Stimulated activated CD8-positive, alpha-beta memory T cell treated with anti-CD3 and anti-CD28 coated beads, Interleukin-4, amount 100 ng/mL, for 24 hours (primary cell): Measurements from ENCODE around the gene ANXA1.
A peak's percentile ranks its signal among the peaks of the same experiment; 100 is the strongest.

Experiments
- DNase-seq: peaks from one replicate; pipeline ENCODE4 v3.0.0-alpha.2; 2020; ENCODE audit warnings: low read depth

The ANXA1 gene, protein sequence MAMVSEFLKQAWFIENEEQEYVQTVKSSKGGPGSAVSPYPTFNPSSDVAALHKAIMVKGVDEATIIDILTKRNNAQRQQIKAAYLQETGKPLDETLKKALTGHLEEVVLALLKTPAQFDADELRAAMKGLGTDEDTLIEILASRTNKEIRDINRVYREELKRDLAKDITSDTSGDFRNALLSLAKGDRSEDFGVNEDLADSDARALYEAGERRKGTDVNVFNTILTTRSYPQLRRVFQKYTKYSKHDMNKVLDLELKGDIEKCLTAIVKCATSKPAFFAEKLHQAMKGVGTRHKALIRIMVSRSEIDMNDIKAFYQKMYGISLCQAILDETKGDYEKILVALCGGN

GRCh38 chr9:73151653-73152542 is at the start of gene ANXA1:
ANXA1 (plus strand) TSS chr9:73151865; CDS start chr9:73158536, 6,671 bp downstream.
- DNase-seq = no peak

DNA sequence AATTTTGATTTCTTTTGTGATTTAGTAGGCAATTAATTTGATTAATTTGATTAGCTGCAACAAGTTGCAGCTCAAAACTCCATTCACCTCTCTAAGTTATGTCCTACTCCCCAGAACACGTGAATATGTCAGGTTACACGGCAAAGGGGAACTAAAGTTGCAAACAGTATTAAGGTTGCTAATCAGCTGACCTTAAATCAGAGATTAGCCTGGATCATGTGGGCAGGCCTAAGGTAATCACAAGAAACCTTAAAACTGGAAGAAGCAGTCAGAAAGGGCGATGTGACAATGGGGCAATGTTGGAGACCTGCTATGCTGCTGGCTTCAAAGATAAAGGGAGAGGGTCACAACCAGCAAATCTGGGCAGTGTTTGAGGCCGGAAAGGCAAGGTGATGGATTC is 47.3 kb upstream of the ANXA1 start:
- no peak for DNase-seq

GRCh38 chr9:73104921-73105320 is 46.7 kb upstream of the ANXA1 start:
- no peak for DNase-seq

DNA sequence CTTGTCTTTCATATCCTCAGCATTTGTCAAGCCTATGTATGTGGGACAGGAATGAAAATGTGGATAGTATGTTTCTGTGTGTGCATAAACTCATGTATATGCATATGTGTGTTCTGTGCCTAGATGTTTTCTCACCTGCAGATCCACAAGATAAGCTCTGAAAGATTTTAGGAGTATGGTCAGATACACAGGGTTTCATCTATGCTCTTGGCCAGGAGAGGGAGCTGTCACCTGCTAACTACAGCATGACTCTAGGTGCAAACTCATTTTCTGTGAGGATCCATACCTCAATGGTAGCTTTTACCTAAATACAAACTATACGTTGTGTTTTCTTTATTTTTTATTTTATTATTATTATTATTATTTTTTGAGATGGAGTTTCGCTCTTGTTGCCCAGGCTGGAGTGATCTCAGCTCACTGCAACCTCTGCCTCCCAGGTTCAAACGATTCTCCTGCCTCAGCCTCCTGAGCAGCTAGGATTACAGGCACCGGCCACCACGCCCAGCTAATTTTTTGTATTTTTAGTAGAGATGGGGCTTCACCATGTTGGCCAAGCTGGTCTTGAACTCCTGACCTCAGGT is 44.1 kb upstream of the ANXA1 start:
- peak; percentile 31 for DNase-seq

- DNase-seq = no peak
These were observed 37.6 kb upstream of the ANXA1 start for GRCh38 chr9:73114058-73114457.

DNA sequence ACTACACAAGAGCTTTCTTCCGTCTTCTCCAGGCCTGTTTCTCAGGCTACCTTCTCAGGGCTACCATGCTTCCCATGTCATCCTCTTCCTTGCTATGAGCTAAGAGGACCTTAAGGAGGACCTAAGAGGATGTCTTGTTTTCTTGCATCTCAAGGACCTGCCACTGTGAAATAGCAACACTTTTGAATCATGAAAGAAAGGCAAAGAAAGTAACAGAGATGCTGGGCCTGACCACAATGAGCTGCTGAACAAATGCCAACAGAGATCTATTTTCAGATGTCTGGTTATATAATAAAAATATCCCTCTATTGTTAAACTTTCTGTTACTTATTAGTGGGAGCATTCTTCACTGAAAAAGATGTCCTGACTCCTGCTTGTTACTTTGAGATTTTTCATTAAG is 36.7 kb upstream of the ANXA1 start:
- DNase-seq = no peak

GRCh38 chr9:73116031-73116430 is 35.6 kb upstream of the ANXA1 start:
- no peak for DNase-seq

GRCh38 chr9:73116880-73117279 is 34.8 kb upstream of the ANXA1 start:
- no peak for DNase-seq

- DNase-seq = no peak
These were observed 33.4 kb upstream of the ANXA1 start for GRCh38 chr9:73118286-73118685.

GRCh38 chr9:73118898-73119554 is 32.6 kb upstream of the ANXA1 start:
- DNase-seq = no peak

DNA sequence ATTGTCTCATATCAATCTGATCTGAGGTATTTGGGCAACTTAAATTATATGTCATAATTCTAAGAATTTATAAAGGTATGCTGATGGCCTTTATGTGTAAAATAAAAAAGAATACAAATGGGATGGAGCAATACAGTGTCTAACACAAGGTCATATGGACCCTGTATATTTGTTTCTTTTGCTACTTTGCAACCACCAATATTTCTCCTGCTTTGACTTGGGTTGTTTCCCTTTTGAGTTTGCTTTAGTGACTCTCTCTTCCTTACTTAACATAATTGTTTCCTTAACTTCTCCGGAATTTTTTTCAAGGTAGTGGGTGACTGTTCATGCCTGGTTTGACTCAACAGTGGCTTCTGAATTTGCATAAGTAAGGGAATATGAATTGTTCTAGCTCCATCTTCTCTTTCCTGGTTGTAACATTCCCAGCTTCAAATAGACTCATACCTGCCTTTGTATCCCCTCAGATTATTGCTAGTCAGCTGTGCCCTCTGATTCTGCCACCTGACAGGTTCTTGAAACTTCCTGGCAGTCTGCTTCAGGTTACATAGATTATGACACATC is 30.2 kb upstream of the ANXA1 start:
- no peak for DNase-seq

DNA sequence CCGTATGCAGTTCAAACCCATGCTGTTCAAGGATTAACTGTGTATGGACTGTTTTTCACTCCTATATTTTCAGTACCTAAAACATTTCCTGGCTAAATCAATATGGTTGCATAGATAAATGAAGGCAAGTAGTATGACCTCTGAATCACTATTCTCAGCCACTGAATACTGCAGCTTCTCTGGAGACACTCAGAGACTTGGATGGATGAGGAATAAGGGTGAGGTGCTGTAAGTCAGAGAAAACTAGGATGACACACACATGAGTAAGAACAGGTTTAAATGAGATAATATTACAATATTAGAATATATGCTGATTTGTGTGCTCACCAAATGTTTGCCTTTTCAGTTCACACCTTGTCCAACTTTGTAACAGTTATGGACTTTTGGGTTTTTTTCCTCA is 26.0 kb upstream of the ANXA1 start:
- no peak for DNase-seq

- DNase-seq = no peak
These were observed 21.6 kb upstream of the ANXA1 start for GRCh38 chr9:73129941-73130685.

- DNase-seq = no peak
These were observed 20.2 kb upstream of the ANXA1 start for GRCh38 chr9:73131461-73131860.

DNA sequence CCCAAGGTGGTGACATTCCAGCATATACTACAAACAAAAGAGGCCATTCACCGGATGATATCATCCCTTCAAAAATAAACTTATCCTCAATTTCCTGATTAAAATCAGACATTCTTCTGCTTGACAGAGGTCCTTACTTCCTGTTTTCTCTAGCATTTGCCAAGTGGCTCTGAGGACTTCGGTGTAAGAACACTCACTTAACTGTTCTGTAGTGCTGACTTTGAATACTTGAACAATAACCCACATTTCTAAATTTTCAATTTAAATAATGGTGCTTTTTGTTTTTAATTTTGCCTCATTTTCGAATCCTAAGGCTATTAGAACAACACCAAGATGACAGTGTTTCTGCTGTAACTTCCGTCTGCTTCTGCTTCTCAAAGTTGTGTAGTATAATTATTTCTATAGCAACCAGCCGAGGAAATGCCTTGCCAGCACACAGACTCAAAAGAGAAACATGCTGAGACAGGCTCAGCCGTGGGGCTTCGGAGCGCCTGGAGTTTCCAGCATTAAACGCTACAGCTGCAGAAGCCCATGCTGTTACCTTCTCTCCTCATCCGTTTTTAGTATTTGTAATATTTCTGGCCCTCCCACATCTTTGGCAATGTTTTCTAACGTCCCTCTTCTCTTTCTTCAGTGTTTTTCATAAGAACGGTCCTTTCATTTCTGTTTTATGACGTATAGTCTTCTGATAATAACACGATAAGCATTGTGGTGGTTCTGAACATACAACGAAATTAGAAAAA is 19.5 kb upstream of the ANXA1 start:
- peak; percentile 31 for DNase-seq

GRCh38 chr9:73133022-73133651 is 18.5 kb upstream of the ANXA1 start:
- no peak for DNase-seq

DNA sequence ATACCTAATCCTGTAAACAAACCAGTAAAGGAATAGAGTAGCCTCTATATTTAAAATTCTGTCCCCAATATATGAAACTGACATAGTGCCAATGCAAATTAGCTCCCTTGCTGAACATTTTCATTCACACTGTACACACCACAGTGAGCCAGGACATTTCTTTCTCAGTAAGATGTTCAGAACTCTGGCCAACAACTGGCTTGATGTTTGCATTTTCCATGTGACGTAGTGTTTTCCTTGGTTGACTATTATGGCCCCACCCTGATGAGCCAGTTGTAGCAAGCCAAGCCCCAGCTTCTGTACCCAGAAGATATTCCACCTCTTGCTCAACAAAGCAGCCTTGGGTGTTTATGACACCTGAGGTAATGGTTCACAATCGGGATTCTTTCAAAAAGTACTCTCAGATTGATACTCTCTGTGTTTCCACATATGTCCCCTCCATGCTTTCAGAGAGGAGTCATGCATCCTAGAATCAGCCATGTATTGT is 17.7 kb upstream of the ANXA1 start:
- DNase-seq = no peak

DNA sequence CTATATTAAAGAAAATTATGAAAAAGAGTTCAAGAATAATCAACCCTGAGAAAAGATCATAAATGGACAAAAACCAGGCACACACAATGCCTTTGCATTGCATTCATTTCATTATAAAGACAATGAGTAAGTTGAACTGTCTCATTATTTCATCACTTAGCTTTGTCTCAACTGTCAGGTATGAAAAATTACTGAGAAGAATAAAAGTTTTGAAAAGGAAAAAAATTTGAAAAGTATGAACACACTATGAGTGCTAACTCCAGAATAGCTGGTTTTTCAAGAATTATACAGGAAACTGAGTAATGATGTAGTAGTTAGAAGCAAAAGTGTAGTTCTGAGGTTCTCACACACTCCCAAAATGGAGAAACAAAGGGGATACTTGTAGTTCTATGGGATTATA is 16.3 kb upstream of the ANXA1 start:
- DNase-seq = no peak

DNA sequence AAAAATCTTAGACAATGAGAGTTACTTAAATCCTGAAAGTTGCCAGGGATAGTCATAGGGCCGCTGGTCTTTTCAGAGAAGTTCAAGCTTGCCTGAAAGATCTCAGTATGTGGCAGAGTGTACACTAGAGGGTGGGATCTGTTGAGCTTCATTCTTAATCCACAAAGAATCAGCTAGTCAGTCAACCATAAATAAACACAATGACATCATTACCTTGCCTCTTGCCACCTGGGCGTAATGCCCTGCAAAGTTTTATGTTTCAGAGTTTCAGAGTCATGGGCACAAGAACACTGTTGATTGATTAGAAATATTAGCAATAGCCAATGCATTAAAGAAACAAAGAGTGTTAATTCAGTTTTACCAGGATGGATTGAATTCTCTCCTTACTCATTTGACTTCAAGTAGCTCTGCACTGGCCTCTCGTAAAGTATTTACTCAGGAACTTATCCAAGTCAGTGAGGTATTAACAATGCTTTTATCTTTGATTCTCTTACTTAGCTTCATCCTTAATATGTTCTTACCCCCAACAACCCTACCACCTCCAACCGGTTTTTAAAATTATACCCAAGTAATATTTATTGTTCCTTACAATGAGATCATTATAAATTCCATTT is 14.3 kb upstream of the ANXA1 start:
- DNase-seq = no peak

- DNase-seq = no peak
These were observed 13.8 kb upstream of the ANXA1 start for GRCh38 chr9:73137914-73138313.
